Liver (tissue), 3 donors: ENCODE measurements around the gene MYBPHL.
"Not testable (repeated sequence)": the region's sequence is repeated elsewhere in the genome, so short reads cannot be mapped to it uniquely, and the experiment has no call there.

ENCODE experiments used
- ATF3 ChIP-seq: IDR thresholded peaks from 2 replicates; pipeline ENCODE4 v1.6.1; 2016; ENCODE audit warnings: antibody characterized with exemption
- CTCF ChIP-seq: fragments of 150-350 bp; IDR thresholded peaks from 2 replicates; pipeline ENCODE4 v1.5.1; 2017; ENCODE audit warnings: improper control_type of control experiment, low read depth, low read length; ENCODE audit not compliant: missing input control
- FOXA1 ChIP-seq: IDR thresholded peaks from 2 replicates; pipeline ENCODE4 v1.6.1; 2016; ENCODE audit warnings: antibody characterized with exemption
- GABPA ChIP-seq, 2 donors: IDR thresholded peaks in 1 of 2; conservative IDR thresholded peaks in 1 of 2; 2 replicates each; pipeline ENCODE4 v1.6.1; 2016; ENCODE audit warnings: antibody characterized with exemption in 2 of 2, mild to moderate bottlenecking in 1 of 2, moderate library complexity in 1 of 2
- HNF4G ChIP-seq: IDR thresholded peaks from 2 replicates; pipeline ENCODE4 v1.6.1; 2016; ENCODE audit warnings: antibody characterized with exemption
- JUND ChIP-seq, 2 donors: IDR thresholded peaks; 2 replicates each; pipeline ENCODE4 v1.6.1; 2016; ENCODE audit warnings: antibody characterized with exemption in 2 of 2
- MAX ChIP-seq: IDR thresholded peaks from 2 replicates; pipeline ENCODE4 v1.6.1; 2016; ENCODE audit warnings: antibody characterized with exemption
- RAD21 ChIP-seq, 2 donors: IDR thresholded peaks; 2 replicates each; pipeline ENCODE4 v1.6.1; 2016; ENCODE audit warnings: antibody characterized with exemption in 2 of 2, mild to moderate bottlenecking in 2 of 2
- REST ChIP-seq: IDR thresholded peaks from 2 replicates; pipeline ENCODE4 v1.6.1; 2016; ENCODE audit warnings: antibody characterized with exemption, mild to moderate bottlenecking
- SP1 ChIP-seq: IDR thresholded peaks from 2 replicates; pipeline ENCODE4 v1.6.1; 2018; ENCODE audit warnings: antibody characterized with exemption, mild to moderate bottlenecking
- TAF1 ChIP-seq: conservative IDR thresholded peaks from 2 replicates; pipeline ENCODE4 v1.6.1; 2016; ENCODE audit warnings: antibody characterized with exemption, mild to moderate bottlenecking
- YY1 ChIP-seq: IDR thresholded peaks from 2 replicates; pipeline ENCODE4 v1.6.1; 2016; ENCODE audit warnings: antibody characterized with exemption, mild to moderate bottlenecking
- ZBTB33 ChIP-seq: IDR thresholded peaks from 2 replicates; pipeline ENCODE4 v1.6.1; 2016; ENCODE audit warnings: antibody characterized with exemption
- donor health status: healthy.
- donor health status: healthy.

- TF ChIP-seq CTCF; TAF1; SP1; RAD21 (IDR thresholded peaks at IDR 0.05); FOXA1; YY1; JUND (IDR thresholded peaks at IDR 0.05); ATF3; HNF4G; MAX; GABPA (IDR thresholded peaks at IDR 0.05 in 1 of 2, conservative IDR thresholded peaks at IDR 0.05 in 1 of 2); ZBTB33; REST: not testable (repeated sequence)
These were observed 20.0 kb downstream of the MYBPHL start for GRCh38 chr1:109286762-109287161.
